Upper lobe of left lung (tissue), 6 donors: ENCODE results near the gene MAN1A1. TPM values are rescaled to one million over a fixed set of nuclear protein-coding genes. Genes with fewer than 3 reads are reported as not detected.

Source experiments
- ATAC-seq, 2 donors: fragments of 200-7000 bp; cut with Tn5 transposase; one replicate each; pipeline ENCODE4 v1.9.1; 2022; ENCODE audit warnings: mild to moderate bottlenecking in 2 of 2, moderate library complexity in 2 of 2; ENCODE audit not compliant: low FRiP score in 2 of 2
- DNase-seq, 2 donors: peaks; one replicate each; pipeline ENCODE4 v3.0.0-alpha.2; 2019 to 2020
- H3K27ac ChIP-seq, 4 donors: fragments of 200-600 bp; sonication (generic); one replicate each; pipeline ENCODE4 v1.5.1; 2016 to 2019
- H3K27me3 ChIP-seq, 4 donors: fragments of 200-600 bp; sonication (generic); one replicate each; pipeline ENCODE4 v1.5.1; 2017 to 2019
- H3K36me3 ChIP-seq, 4 donors: fragments of 200-600 bp; sonication (generic); one replicate each; pipeline ENCODE4 v1.5.1; 2016 to 2019
- H3K4me1 ChIP-seq, 4 donors: fragments of 200-600 bp; sonication (generic); one replicate each; pipeline ENCODE4 v1.5.1; 2018 to 2019
- H3K4me3 ChIP-seq, 4 donors: fragments of 200-600 bp; sonication (generic); one replicate each; pipeline ENCODE4 v1.5.1; 2017 to 2019; ENCODE audit warnings: mild to moderate bottlenecking in 2 of 4, moderate library complexity in 1 of 4
- H3K9me3 ChIP-seq, 4 donors: fragments of 200-600 bp; sonication (generic); one replicate each; pipeline ENCODE4 v1.5.1; 2018 to 2019
- CTCF ChIP-seq, 6 experiments: fragments of 450-650 bp in 4 of 6; fragments of 200-600 bp in 2 of 6; sonication (generic) in 2 of 6; IDR thresholded peaks; one replicate each; pipeline ENCODE4 v1.5.1; 2016 to 2019; ENCODE audit warnings: antibody characterized with exemption in 6 of 6
- EP300 ChIP-seq, 4 donors: sonication (generic); formaldehyde crosslinking; IDR thresholded peaks; one replicate each; pipeline ENCODE4 v1.5.1; 2017; ENCODE audit warnings: antibody characterized with exemption in 4 of 4, control low read depth in 2 of 4
- POLR2A ChIP-seq, 4 donors: fragments of 450-650 bp; IDR thresholded peaks; one replicate each; pipeline ENCODE4 v1.5.1; 2016 to 2017; ENCODE audit warnings: antibody characterized with exemption in 4 of 4, mild to moderate bottlenecking in 2 of 4
- POLR2AphosphoS5 ChIP-seq, 2 donors: sonication (generic); formaldehyde crosslinking; IDR thresholded peaks; one replicate each; pipeline ENCODE4 v1.5.1; 2017; ENCODE audit warnings: antibody characterized with exemption in 2 of 2
- WGBS, 2 donors: methylation state at CpG; one replicate each; pipeline ENCODE4 v1.1.5; 2017 to 2018; 5-methylcytosine and 5-hydroxymethylcytosine counted together
- total RNA-seq, 6 donors: library from RNA; depleted of rRNA in 4 of 6; stranded (reverse); fragments of >200 nt in 4 of 6; gene quantifications; one replicate each; pipeline versions ENCODE4 v1.1.0 to v1.2.1, GENCODE V29; 2016 to 2021
- donor health status: DM: no; HTN: no; CAD: no; lungs with moderate emphysema.
- donor health status: DM: no; HTN: yes; CAD: no; lungs with severe emphysema.

MAN1A1 gene
- total RNA-seq, 6 donors from 2014 or later, result 61.8 to 98.6 (median 79.1) TPM

GRCh38 chr6:119184008-119184648, 165.4 kb downstream of the MAN1A1 start:
- Histone ChIP-seq H3K27me3 (no peaks in the 10 kb centered on the region), H3K4me3 (no peak overlapping the region), H3K9me3 (no peaks in the 10 kb centered on the region), H3K27ac (no peak overlapping the region), H3K36me3 (peaks cover 0 to 37% (median 0%) of the 10 kb centered on the region in 4 donors), H3K4me1 (peaks cover 0 to 5% (median 0%) of the 10 kb centered on the region in 4 donors)
- no peak for DNase-seq
- ATAC-seq, result no peak
- 80 to 86% methylated on average over 5 of the region's 5 CpGs for WGBS, 2 donors
- TF ChIP-seq POLR2A (IDR thresholded peaks at IDR 0.05) (no peak), POLR2AphosphoS5 (IDR thresholded peaks at IDR 0.05) (no peak), EP300 (IDR thresholded peaks at IDR 0.05) (no peak), CTCF (IDR thresholded peaks at IDR 0.05) (no peak)

DNA sequence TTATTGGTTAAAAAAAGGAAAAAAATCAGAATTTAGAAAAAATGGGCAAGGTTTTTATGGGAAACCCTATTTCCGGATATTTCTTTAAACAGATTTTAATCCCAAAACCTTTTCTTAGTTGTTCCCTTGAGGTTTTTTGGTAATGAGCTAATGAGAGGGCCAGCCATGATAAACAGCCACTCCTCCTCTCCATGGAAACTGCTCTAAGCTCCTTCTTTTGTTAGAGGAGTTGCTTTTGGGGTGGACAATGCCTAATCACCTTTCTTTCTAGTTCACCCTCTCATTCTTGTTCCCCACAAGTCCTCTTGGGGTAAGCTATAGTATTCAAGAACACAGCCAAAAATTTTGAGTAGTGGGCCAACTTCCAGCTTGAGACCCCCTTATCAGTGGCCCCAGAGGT, 166.1 kb downstream of the MAN1A1 start:
- H3K27me3 ChIP-seq, result no peaks in the 10 kb centered on the region
- no peak overlapping the region for H3K4me3 ChIP-seq
- DNase-seq (no peak), ATAC-seq (no peak)
- no peak overlapping the region for H3K27ac ChIP-seq
- peaks cover 0 to 5% (median 0%) of the 10 kb centered on the region in 4 donors for H3K4me1 ChIP-seq
- WGBS, 2 donors, result 94 to 100% methylated on average over 1 of the region's 1 CpG
- peaks cover 0 to 40% (median 0%) of the 10 kb centered on the region in 4 donors for H3K36me3 ChIP-seq
- no peak for TF ChIP-seq POLR2A (IDR thresholded peaks at IDR 0.05)
- no peak for TF ChIP-seq CTCF (IDR thresholded peaks at IDR 0.05)
- no peak for TF ChIP-seq EP300 (IDR thresholded peaks at IDR 0.05)
- TF ChIP-seq POLR2AphosphoS5 (IDR thresholded peaks at IDR 0.05), result no peak
- no peaks in the 10 kb centered on the region for H3K9me3 ChIP-seq

DNA sequence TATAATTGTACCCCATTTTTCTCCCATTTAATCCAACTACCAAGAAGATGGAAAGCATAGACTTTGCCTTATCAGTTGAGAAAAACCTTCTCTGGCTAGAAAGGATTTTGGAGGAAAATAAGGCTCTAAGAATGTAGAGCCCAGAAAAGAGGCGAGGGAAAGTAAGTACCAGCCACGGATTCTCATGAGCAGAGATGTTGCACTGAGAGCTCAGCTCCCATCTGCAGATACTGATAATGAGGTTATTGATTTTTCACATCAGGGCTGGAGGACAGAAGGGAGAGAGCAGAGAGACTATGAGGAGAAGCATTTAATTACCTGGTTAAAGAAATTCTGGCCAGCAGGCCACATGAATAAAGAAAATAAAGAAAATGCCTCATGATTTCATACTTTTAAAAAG, 166.7 kb downstream of the MAN1A1 start:
- H3K27me3 ChIP-seq, result no peaks in the 10 kb centered on the region
- peaks cover 0 to 5% (median 0%) of the 10 kb centered on the region in 4 donors for H3K4me1 ChIP-seq
- H3K9me3 ChIP-seq, result no peaks in the 10 kb centered on the region
- no peak for TF ChIP-seq EP300 (IDR thresholded peaks at IDR 0.05)
- TF ChIP-seq CTCF (IDR thresholded peaks at IDR 0.05), result no peak
- no peak for TF ChIP-seq POLR2A (IDR thresholded peaks at IDR 0.05)
- no peak for TF ChIP-seq POLR2AphosphoS5 (IDR thresholded peaks at IDR 0.05)
- no peak overlapping the region for H3K4me3 ChIP-seq
- no peak overlapping the region for H3K27ac ChIP-seq
- peaks cover 0 to 34% (median 0%) of the 10 kb centered on the region in 4 donors for H3K36me3 ChIP-seq
- DNase-seq (no peak), ATAC-seq (no peak)
- 97 to 98% methylated on average over 2 of the region's 2 CpGs for WGBS, 2 donors

- Histone ChIP-seq H3K27ac (no peak overlapping the region), H3K27me3 (no peaks in the 10 kb centered on the region), H3K4me1 (peaks cover 0 to 5% (median 0%) of the 10 kb centered on the region in 4 donors), H3K9me3 (no peaks in the 10 kb centered on the region), H3K36me3 (peaks cover 0 to 30% (median 0%) of the 10 kb centered on the region in 4 donors), H3K4me3 (no peak overlapping the region)
- 72 to 81% methylated on average over 2 of the region's 2 CpGs for WGBS, 2 donors
- ATAC-seq (no peak), DNase-seq (no peak)
- TF ChIP-seq POLR2A (IDR thresholded peaks at IDR 0.05), result no peak
- no peak for TF ChIP-seq EP300 (IDR thresholded peaks at IDR 0.05)
Observed at GRCh38 chr6:119182216-119182803, 167.3 kb downstream of the MAN1A1 start.

GRCh38 chr6:119181046-119181445, 168.5 kb downstream of the MAN1A1 start:
- H3K4me1 ChIP-seq, result no peaks in the 10 kb centered on the region
- H3K27me3 ChIP-seq, result no peaks in the 10 kb centered on the region
- H3K4me3 ChIP-seq, result no peak overlapping the region
- DNase-seq, result no peak
- no peak overlapping the region for H3K27ac ChIP-seq
- H3K9me3 ChIP-seq, result no peaks in the 10 kb centered on the region
- WGBS, 2 donors, result 94 to 100% methylated on average over 1 of the region's 1 CpG
- no peak for ATAC-seq
- TF ChIP-seq POLR2A (IDR thresholded peaks at IDR 0.05), result no peak
- TF ChIP-seq POLR2AphosphoS5 (IDR thresholded peaks at IDR 0.05), result no peak
- TF ChIP-seq EP300 (IDR thresholded peaks at IDR 0.05), result no peak
- no peak for TF ChIP-seq CTCF (IDR thresholded peaks at IDR 0.05)
- peaks cover 0 to 26% (median 0%) of the 10 kb centered on the region in 4 donors for H3K36me3 ChIP-seq
